H9 (cell line): Measurements from ENCODE around the gene MST1R. TPM values are rescaled to one million over a fixed set of nuclear protein-coding genes. Genes with fewer than 3 reads are reported as not detected.

Source experiments
- DNase-seq: peaks from one replicate; pipeline ENCODE4 v3.0.0-alpha.2; 2017
- H2AFZ ChIP-seq: one replicate; pipeline ENCODE4 v1.6.1; 2013; ENCODE audit warnings: mild to moderate bottlenecking, low read length, control low read depth, moderate library complexity
- H2AK5ac ChIP-seq: 2 replicates; pipeline ENCODE4 v1.6.1; 2013; ENCODE audit warnings: low read length, control low read depth, mixed read lengths; ENCODE audit not compliant: insufficient read length
- H2BK120ac ChIP-seq: one replicate; pipeline ENCODE4 v1.6.1; 2013; ENCODE audit warnings: low read depth, mild to moderate bottlenecking, low read length, control low read depth, inconsistent platforms; ENCODE audit not compliant: poor library complexity, severe bottlenecking
- H2BK12ac ChIP-seq: 2 replicates; pipeline ENCODE4 v1.6.1; 2013; ENCODE audit warnings: low read length, control low read depth, mixed read lengths, low read depth; ENCODE audit not compliant: insufficient read length
- H2BK15ac ChIP-seq: 2 replicates; pipeline ENCODE4 v1.6.1; 2013; ENCODE audit warnings: low read depth, low read length, control low read depth
- H2BK20ac ChIP-seq: one replicate; pipeline ENCODE4 v1.6.1; 2013; ENCODE audit warnings: low read depth, mild to moderate bottlenecking, low read length, control low read depth, inconsistent platforms; ENCODE audit not compliant: poor library complexity, severe bottlenecking
- H2BK5ac ChIP-seq: 2 replicates; pipeline ENCODE4 v1.6.1; 2013; ENCODE audit warnings: low read length, control low read depth, mixed read lengths; ENCODE audit not compliant: insufficient read length
- H3K14ac ChIP-seq: 2 replicates; pipeline ENCODE4 v1.6.1; 2013; ENCODE audit warnings: low read length, control low read depth; ENCODE audit not compliant: insufficient read depth
- H3K18ac ChIP-seq: 2 replicates; pipeline ENCODE4 v1.6.1; 2013; ENCODE audit warnings: low read depth, mild to moderate bottlenecking, mixed read lengths, low read length, control low read depth; ENCODE audit not compliant: insufficient read length
- H3K23ac ChIP-seq: 2 replicates; pipeline ENCODE4 v1.6.1; 2013; ENCODE audit warnings: low read length, control low read depth, mixed read lengths, low read depth; ENCODE audit not compliant: insufficient read length
- H3K23me2 ChIP-seq: 2 replicates; pipeline ENCODE4 v1.6.1; 2013; ENCODE audit warnings: low read depth, mild to moderate bottlenecking, mixed read lengths, low read length, control low read depth; ENCODE audit not compliant: insufficient read length, poor library complexity, severe bottlenecking
- H3K27ac ChIP-seq: 2 replicates; pipeline ENCODE4 v1.5.1; 2013; ENCODE audit warnings: low read length, control low read depth, mixed read lengths, low read depth; ENCODE audit not compliant: insufficient read length
- H3K27me3 ChIP-seq: 2 replicates; pipeline ENCODE4 v1.6.1; 2013; ENCODE audit warnings: low read length, control low read depth, inconsistent platforms; ENCODE audit not compliant: insufficient read depth
- H3K4ac ChIP-seq: 2 replicates; pipeline ENCODE4 v1.6.1; 2013; ENCODE audit warnings: low read depth, mild to moderate bottlenecking, control low read depth, inconsistent platforms, low read length, moderate library complexity
- H3K4me1 ChIP-seq: 2 replicates; pipeline ENCODE4 v1.6.1; 2013; ENCODE audit warnings: low read length, control low read depth, inconsistent platforms; ENCODE audit not compliant: insufficient read depth
- H3K4me2 ChIP-seq: 2 replicates; pipeline ENCODE4 v1.6.1; 2013; ENCODE audit warnings: low read length, control low read depth, mixed read lengths; ENCODE audit not compliant: insufficient read length, insufficient read depth
- H3K56ac ChIP-seq: 2 replicates; pipeline ENCODE4 v1.6.1; 2013; ENCODE audit warnings: low read depth, mild to moderate bottlenecking, mixed read lengths, low read length, control low read depth; ENCODE audit not compliant: insufficient read length
- H3K79me1 ChIP-seq: 2 replicates; pipeline ENCODE4 v1.6.1; 2013; ENCODE audit warnings: low read depth, mild to moderate bottlenecking, moderate library complexity, low read length, control low read depth, inconsistent platforms; ENCODE audit not compliant: insufficient read depth, poor library complexity, severe bottlenecking
- H3K79me2 ChIP-seq: 2 replicates; pipeline ENCODE4 v1.6.1; 2013; ENCODE audit warnings: low read length, control low read depth, inconsistent platforms; ENCODE audit not compliant: insufficient read depth
- H3K9ac ChIP-seq: 2 replicates; pipeline ENCODE4 v1.6.1; 2013; ENCODE audit warnings: low read length, control low read depth, mixed read lengths; ENCODE audit not compliant: insufficient read length; ENCODE audit errors: extremely low read depth
- H3K9me3 ChIP-seq: one replicate; pipeline ENCODE4 v1.6.1; 2013; ENCODE audit warnings: low read depth, low read length, inconsistent platforms; ENCODE audit not compliant: control insufficient read depth
- H3T11ph ChIP-seq: one replicate; pipeline ENCODE4 v1.6.1; 2013; ENCODE audit warnings: mild to moderate bottlenecking, low read length, control low read depth, inconsistent platforms
- H4K20me1 ChIP-seq: one replicate; pipeline ENCODE4 v1.6.1; 2013; ENCODE audit not compliant: control insufficient read depth, insufficient read length, insufficient read depth
- H4K5ac ChIP-seq: 2 replicates; pipeline ENCODE4 v1.6.1; 2013; ENCODE audit warnings: low read depth, mild to moderate bottlenecking, mixed read lengths, low read length, control low read depth; ENCODE audit not compliant: insufficient read length
- H4K8ac ChIP-seq: replicated peaks from 2 replicates; pipeline ENCODE4 v1.6.1; 2013; ENCODE audit warnings: low read length, control low read depth, mixed read lengths, low read depth; ENCODE audit not compliant: insufficient read length
- H4K91ac ChIP-seq: 2 replicates; pipeline ENCODE4 v1.6.1; 2013; ENCODE audit warnings: low read depth, mild to moderate bottlenecking, moderate library complexity, mixed read lengths, low read length, control low read depth; ENCODE audit not compliant: insufficient read length
- H3K27ac Mint-ChIP-seq, 3 experiments: 2 replicates in 2 of 3; 3 replicates in 1 of 3; pipeline ENCODE4 v1.8.0; 2020 to 2021; ENCODE audit warnings: mixed read lengths in 3 of 3, mild to moderate bottlenecking in 1 of 3, moderate library complexity in 1 of 3
- H3K27me3 Mint-ChIP-seq: 2 replicates; pipeline ENCODE4 v1.8.0; 2021; ENCODE audit warnings: low read depth, mild to moderate bottlenecking, moderate library complexity, mixed read lengths
- H3K36me3 Mint-ChIP-seq, 3 experiments: 2 replicates in 2 of 3; 3 replicates in 1 of 3; pipeline ENCODE4 v1.8.0; 2020 to 2021; ENCODE audit warnings: low read depth in 3 of 3, mixed read lengths in 3 of 3; ENCODE audit not compliant: insufficient read depth in 1 of 3
- H3K4me1 Mint-ChIP-seq, 2 experiments: 2 replicates each; pipeline ENCODE4 v1.8.0; 2020; ENCODE audit warnings: mixed read lengths in 2 of 2
- H3K4me3 Mint-ChIP-seq, 2 experiments: 2 replicates in 1 of 2; 3 replicates in 1 of 2; pipeline ENCODE4 v1.8.0; 2020 to 2021; ENCODE audit warnings: mild to moderate bottlenecking in 2 of 2, mixed read lengths in 2 of 2, moderate library complexity in 1 of 2
- H3K9me3 Mint-ChIP-seq, 2 experiments: 2 replicates in 1 of 2; 3 replicates in 1 of 2; pipeline ENCODE4 v1.8.0; 2020; ENCODE audit warnings: mild to moderate bottlenecking in 2 of 2, mixed read lengths in 2 of 2, moderate library complexity in 1 of 2
- WGBS: extraction: QIAGEN DNeasy Blood & Tissue Kit; methylation state at CpG from one replicate; pipeline ENCODE4 v1.1.7; 2013; ENCODE audit warnings: missing lambda C conversion rate, low lambda C conversion rate, mixed read lengths; ENCODE audit not compliant: insufficient read length; ENCODE audit errors: extremely low coverage; 5-methylcytosine and 5-hydroxymethylcytosine counted together
- total RNA-seq: library from RNA; stranded (reverse); gene quantifications from 2 replicates; pipeline ENCODE4 v1.2.1, GENCODE V29; 2021
- TF ChIP-seq, protein P1 (sequence below): fragments of 200-600 bp; sonication (generic); conservative IDR thresholded peaks from 3 replicates; pipeline ENCODE4 v1.8.0; 2021; ENCODE audit warnings: antibody characterized with exemption, mild to moderate bottlenecking

MST1R gene
- total RNA-seq, 1 experiment from 2014 or later: 4.9 TPM

DNA sequence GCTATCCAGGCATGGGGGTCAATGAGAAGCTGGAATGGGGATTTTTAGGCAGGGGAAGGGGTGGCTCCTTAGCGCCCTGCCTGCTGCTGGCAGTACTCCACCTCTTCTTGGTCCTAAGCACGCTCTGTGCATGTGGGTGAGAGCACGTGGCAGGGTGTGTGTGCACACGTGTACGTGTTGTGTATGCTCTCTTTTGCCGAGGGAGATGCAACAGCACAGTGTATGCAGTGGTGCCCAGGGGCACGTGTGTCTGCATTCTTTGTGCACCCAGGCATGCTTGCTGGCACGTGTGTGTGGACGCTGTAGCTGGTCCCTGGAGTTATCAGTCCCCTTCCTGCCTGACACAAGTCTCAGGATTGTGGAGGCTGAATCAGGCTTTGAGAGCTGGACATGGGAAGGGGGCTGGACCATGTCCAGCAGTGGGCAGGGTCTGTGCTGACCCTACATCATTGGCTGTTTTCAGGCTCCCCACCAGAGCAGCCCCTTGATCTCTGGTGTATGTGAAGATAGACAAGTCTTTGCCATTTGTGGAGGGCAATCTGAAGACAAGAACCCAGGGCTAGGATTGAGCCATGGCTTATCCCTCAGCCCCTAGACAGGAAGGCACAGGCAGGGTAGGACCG, 32.0 kb downstream of the MST1R start:
- H3K4me2 ChIP-seq: no peak overlapping the region
- no peak overlapping the region for H2BK20ac ChIP-seq
- DNase-seq: no peak
- no peak overlapping the region for H3K27ac ChIP-seq
- H3T11ph ChIP-seq: no peak overlapping the region
- no peak overlapping the region for H2AFZ ChIP-seq
- no peaks in the 10 kb centered on the region for H3K27me3 ChIP-seq
- Mint-ChIP-seq H3K27me3 (peaks cover 32% of the 10 kb centered on the region), H3K9me3 (no peaks in the 10 kb centered on the region), H3K36me3 (no peaks in the 10 kb centered on the region; a peak in 1 of 7 replicates), H3K4me1 (peaks cover 22 to 31% of the 10 kb centered on the region in 2 experiments), H3K4me3 (no peak overlapping the region), H3K27ac (no peak overlapping the region)
- no peak overlapping the region for H2BK15ac ChIP-seq
- H4K5ac ChIP-seq: no peak overlapping the region
- WGBS: no CpG with 5 or more reads among the region's 10 CpGs
- peaks cover 7% of the 10 kb centered on the region for H3K23me2 ChIP-seq
- H2BK5ac ChIP-seq: no peak overlapping the region
- no peak overlapping the region for H3K4ac ChIP-seq
- H2BK120ac ChIP-seq: no peak overlapping the region
- H3K56ac ChIP-seq: no peak overlapping the region
- H3K4me1 ChIP-seq: peaks cover 8% of the 10 kb centered on the region; the same call in 1 of the 2 replicates
- H3K18ac ChIP-seq: no peak overlapping the region
- TF ChIP-seq, protein P1, sequence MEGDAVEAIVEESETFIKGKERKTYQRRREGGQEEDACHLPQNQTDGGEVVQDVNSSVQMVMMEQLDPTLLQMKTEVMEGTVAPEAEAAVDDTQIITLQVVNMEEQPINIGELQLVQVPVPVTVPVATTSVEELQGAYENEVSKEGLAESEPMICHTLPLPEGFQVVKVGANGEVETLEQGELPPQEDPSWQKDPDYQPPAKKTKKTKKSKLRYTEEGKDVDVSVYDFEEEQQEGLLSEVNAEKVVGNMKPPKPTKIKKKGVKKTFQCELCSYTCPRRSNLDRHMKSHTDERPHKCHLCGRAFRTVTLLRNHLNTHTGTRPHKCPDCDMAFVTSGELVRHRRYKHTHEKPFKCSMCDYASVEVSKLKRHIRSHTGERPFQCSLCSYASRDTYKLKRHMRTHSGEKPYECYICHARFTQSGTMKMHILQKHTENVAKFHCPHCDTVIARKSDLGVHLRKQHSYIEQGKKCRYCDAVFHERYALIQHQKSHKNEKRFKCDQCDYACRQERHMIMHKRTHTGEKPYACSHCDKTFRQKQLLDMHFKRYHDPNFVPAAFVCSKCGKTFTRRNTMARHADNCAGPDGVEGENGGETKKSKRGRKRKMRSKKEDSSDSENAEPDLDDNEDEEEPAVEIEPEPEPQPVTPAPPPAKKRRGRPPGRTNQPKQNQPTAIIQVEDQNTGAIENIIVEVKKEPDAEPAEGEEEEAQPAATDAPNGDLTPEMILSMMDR: no peak
- H3K79me1 ChIP-seq: no peaks in the 10 kb centered on the region
- no peak overlapping the region for H4K8ac ChIP-seq
- no peak overlapping the region for H3K9ac ChIP-seq
- no peak overlapping the region for H3K14ac ChIP-seq
- no peak overlapping the region for H2AK5ac ChIP-seq
- no peak overlapping the region for H2BK12ac ChIP-seq
- H4K20me1 ChIP-seq: no peaks in the 10 kb centered on the region
- no peaks in the 10 kb centered on the region for H3K9me3 ChIP-seq
- no peaks in the 10 kb centered on the region for H3K79me2 ChIP-seq
- peak overlapping the region; percentile 36 for H3K23ac ChIP-seq
- H4K91ac ChIP-seq: no peak overlapping the region
